HG02870 (cell line): ENCODE data around the gene SCARB1.

Experiments used
- ATAC-seq: cut with Tn5 transposase; IDR thresholded peaks from one replicate; pipeline ENCODE4 v1.9.1; 2021; ENCODE audit warnings: mild to moderate bottlenecking, moderate library complexity; ENCODE audit not compliant: unreplicated experiment

The SCARB1 gene

DNA sequence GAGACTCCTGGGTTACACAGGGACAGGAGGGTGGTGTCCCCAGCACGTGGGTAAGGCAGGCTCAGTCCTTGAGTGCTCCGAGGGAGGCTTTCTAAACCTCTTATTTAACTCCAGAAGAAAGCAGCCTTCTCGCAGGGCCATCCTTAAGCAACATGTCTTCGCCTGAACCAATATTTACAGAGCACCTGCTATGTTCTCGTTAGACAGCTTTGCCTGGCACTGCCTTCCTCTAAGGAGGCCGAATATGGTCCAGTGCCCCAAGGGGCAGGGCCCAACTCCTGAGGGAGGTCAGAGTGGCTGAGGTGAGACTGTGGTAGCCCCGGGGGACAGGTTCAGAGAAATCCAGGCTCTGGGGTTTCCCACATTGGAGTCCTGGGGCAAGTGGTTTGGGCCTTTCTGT, 2.1 kb upstream of the SCARB1 start:
- no peak for ATAC-seq

DNA sequence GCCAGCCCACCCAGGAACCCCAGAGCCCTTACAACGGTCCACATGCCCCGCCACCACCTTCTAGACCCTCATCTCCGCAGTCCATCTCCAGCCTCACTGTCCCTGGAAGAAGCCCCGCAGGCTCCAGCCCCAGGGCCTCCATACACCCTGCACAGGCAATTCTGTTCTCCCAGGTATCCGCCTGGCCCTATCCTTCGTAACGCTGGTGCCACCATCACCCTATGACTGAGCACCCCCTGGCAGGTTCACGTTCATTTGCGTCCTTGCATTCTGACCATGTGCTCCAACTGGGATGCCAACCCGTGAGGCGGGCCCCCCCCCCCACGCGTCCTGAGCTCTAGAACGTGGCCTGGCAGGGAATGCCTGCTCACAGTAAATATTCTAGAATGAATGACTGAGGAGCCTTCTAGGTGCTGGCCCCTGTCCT, 675 bp upstream of the SCARB1 start:
- ATAC-seq = no peak

DNA sequence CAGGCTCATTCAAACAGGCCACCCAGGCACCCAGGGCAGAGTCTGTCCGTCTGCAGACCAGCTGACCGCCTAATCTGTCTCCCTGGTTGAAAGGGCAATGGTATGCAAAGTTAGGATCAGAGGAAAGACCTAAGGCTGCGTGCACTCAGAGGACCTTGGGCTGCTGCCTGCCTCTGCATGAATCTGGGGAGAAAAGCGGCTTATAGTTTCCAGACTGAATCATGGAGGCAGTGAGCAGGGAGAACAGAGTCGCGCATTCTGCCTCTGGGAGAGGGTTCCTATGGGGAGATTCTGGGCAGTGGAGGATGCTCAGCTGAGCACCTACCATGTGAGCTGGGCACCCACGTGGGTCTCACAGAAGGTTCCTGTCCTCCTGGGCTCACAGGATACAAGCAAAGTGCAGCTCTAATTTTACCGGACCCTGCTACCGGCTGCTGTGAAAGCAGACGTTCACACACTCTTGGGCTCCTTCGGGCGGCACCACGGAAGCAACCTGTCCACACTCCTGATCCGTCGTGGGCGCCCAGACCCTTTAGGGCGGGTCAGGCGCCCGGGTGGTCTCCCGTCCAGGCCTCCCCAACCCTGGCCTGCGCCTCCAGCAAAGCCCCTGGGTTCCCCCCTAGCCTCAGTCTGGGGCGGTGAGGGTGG, 772 bp downstream of the SCARB1 start:
- ATAC-seq = peak; percentile 21

DNA sequence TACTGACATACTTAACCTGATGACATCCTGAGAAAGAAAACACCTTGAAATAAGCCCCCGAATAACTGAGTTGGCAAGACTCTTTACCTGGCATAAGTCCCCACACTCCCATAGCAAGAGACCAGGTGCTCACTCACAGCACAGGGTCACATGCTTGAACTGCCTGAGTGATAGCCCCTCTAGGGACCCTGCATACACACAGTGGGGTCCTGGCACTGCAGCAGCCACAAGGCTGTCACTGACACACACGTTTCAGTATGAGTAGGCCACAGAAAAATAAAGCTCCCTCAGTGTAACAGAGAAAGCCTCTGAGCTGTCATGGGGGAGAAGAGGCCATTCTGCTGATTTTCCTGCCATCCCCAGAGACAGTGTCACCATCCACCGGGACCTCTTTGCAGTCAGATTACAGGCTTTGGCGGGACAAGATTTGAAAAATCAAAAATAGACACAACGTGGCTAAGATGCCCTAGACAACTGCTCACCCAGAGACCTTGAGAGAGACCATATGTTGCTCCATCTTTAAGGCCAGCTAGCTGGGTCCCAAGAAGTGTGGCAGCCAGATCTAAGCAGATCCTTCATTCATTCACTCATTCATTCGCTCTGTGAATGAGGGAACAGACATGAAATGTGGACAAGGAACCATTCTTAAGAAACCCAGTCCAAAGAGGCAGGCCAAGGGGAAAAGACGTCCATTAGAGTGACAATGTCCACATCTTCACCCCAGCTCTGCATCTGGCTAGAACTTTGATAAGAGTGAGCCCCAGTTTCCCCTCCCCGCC, 1.6 kb downstream of the SCARB1 start:
- ATAC-seq = peak; percentile 43

DNA sequence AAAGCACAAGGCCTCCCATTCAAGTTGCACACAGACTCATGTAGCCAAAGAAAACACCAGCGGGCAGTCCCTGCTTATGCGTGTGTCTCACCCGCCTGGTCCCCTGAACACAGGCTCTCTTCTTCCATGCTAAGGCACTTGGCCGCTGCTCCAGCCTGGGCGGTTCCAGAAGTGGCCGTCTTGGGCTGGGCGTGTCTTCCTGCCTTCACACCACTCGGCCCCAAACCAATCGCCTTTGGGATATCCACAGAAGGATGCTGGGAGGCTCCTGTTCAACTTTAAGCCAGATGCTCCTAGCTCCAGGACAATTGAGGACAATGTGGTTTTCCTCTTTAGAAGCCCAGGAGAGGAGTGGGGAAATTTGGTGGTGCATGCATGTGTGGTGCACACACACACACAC, 2.2 kb downstream of the SCARB1 start:
- ATAC-seq = no peak

DNA sequence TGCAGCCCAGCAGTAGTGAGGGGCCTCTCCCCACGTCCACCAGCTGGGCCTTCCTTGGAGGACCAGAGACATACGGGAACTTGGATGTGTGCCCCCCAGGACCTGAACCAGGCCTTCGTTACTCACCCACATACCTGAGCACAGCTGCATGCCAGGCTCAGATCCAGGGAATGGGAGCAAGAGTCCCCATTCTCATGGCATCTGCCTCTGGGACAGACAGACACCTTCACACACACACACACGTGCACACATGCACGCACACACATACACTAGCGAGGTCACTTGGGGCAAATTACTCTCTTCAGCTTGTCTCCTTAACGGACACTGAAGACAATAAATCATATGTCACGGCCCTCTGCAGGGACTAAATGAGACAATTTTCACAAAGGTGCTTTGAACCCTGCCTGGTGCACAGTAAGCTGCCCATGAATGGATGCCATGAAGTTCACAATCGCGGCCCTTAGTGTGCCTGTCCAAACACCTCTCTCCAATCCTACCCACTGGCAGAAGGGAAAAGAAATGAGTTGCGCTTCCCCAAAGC, 5.7 kb downstream of the SCARB1 start:
- no peak for ATAC-seq

DNA sequence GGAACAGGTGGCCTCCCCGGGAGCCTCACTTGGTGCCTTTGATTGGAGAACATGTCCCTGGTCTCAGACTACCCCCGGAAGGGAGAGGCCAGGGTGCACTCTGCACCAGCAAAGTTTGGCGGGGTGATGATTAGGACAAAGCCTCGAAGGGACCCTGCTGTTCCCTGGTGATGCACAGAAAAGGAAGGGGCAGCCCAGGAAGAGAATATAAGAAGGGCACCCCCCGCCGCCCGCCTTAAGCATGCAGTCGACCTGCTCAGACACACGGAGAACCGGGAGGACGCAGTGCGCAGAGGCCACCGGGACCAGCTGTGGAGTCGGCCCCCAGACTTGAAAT, 6.9 kb downstream of the SCARB1 start:
- ATAC-seq = no peak

DNA sequence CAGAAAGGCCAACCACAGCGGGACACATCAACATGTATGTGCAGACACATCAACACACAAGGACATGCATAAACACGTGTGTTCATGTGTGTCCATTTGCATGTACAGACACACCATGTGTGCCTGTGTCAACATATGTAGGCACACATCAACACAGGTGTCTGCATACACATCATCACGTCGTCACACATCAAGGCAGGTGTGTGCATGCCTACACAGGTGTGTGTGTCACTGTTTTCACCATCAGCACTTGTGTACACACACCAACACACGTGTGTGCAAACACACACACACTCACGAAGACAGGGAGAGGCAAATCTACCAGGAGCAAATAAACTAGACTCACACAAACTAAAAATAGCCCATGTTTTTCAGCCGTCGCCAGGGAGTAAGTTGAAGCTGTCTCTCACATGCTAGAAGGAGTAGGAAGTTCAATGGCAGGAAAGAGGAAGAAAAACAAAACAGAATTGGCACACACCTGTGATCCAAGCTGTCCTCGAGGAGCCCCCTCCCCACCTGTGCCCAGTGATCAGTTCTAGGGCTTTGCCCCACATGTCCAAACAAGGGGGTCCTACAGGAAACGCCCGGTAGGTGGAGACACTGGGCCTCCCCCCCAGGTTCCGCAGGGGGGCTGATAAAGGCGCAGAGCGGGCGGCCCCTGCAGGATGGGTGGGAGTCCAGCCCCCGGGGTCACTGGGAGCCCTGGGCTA, 7.4 kb downstream of the SCARB1 start:
- ATAC-seq = no peak

DNA sequence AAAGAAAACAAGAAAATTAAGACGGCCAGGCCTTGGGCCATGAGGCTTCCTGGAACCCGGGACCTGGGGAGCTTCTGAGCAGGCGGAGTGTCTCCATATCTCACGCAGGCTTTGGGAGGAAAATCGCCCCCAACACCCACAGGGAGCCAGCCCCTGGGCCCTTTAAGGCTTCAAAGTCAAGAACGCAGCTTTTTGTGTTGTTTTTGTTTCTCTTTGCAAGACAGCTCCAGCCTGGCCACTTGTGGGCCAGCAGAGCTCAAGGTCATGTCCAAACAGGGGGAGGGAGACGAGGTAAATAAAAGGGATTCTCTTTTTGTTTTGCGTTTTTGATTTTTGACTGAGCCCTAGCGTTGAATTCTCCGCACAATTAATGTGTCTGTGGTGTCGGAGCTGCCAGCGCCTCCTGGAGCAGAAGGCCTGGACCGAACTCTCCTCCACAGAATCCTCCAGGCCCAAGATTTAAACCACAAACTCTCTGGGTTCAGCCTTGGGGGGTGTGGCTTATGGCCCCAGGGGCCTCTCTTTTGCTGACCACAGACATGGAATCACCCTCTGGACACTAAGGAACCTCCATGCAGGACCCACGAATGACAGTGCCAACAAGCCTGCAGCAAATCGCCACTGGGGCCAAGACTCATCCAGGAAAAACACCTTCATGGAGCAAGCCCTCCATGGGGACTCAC, 8.2 kb downstream of the SCARB1 start:
- no peak for ATAC-seq

DNA sequence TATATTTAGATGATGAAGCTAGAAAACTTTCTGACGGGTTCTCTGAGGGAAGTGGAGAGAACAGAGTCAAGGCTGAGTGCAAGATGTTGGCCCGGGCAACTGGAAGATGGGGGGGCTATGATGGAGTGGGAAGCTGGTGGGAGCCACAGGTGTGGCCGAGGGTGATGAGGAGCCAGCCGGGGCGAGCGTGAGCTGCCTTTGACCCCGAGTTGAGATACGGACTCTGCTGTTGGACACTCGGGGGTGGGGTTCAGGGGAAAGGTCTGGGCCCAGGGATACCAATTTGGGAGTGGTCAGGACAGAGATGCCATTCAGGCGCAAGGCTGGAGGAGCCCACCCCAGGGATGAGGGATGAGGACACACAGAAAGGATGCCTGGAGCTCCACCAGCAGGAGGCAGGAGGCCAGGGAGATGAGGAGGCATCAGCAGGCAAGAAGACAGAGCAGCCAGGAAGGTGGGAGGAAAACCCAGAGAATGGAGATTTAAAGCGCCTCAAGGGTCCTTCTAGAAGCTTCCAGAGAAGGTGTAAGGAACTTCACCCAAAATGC, 9.0 kb downstream of the SCARB1 start:
- no peak for ATAC-seq

DNA sequence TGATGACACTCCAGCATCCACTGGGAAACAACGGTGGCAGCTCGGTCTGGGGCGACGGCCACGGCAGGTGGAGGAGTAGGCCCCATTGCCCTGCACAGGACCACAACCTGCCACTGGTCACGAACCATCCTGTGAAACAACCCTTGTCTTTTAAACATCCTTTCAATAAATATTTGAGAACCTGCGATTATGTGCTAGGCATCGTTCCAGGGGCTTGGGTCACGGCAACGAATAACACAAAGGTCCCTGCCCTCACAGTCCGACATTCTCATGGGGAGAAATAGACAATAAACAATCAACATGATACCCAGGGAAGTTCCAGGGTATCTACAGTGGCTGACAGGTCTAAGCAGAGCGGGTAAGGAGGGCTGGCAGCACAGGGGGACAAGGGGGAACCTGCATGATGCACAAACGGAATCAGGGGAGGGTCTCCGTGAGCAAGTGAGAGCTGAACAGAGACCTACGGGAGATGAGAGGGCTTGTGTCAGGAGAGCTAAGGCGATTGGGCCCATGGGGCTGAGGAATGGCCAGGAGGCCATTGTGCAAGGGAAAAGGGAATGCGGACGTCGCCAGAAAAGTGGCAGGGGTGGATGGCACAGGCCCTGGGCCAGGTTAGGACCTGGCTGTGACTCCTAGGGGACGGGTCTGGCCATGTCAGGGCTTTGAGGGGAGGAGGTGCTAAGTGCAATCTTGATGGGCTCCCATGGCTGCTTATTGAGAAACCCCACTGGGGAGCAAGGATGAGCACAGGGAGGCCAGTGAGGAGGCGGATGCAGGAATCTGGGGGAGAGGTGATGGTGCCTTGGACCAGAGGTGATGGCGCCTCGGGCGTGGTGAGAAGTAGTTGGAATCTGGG, 9.7 kb downstream of the SCARB1 start:
- ATAC-seq = no peak

DNA sequence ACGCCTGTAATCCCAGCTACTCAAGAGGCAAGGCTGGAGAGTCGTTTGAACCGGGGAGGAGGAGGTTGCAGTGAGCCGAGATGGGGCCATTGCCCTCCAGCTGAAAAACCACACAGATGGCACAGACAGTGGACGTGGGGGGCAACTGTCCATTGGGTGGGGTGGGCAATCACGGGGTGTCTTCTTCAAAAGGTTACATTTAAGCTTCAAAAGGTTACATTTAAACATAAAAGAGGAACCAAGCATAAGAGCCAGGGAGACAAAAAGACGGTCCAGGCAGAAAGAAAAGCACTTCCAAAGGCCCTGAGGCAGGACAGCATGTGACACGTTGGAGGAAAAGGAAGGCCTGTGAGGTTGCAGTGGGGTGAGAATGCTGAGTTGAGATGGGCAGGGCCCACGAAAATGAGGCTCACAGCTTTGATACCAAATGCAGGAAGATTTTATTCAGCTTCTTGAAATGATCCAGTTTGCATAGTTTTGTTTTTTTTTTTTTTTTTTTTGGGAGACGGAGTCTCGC, 10.7 kb downstream of the SCARB1 start:
- ATAC-seq = no peak

DNA sequence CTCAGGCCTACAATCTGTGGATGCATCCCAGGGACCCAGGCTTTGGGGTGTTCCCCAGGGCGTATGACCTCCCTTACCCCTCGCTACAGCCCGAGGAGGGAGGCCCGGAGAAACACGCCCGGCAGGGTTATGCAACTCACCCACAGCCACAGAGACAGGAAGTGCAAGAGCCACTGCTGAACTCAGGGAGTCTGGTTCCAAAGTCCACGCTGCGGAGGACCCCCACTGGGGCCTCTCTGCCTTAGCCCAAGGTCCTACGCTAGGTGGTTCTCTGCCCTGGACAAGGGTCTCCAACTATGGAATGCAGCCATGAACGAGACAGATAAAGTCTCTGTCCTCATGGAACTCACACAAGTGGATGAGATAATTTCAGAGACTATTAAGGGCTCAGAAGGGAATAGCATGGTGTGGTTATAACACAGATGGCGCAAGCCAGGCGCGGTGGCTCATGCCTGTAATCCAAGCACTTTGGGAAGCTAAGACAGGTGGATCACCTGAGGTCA, 11.3 kb downstream of the SCARB1 start:
- ATAC-seq = no peak

DNA sequence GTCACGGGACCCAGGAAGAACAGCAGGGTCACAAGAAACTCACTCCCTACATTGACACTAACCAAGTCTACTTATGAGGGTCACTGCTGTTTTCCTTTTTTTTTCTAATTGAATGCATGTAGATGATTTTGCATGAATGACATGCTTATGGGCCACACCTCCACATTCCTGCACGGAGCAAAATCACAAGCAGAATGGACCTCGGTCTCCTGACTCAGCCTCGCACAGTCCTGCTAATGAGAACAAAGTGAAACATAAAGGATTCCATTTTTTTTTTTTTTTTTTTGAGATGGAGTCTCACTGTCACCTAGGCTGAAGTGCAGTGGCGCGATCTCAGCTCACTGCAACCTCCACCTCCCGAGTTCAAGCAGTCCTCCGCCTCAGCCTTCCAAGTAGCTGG, 12.3 kb downstream of the SCARB1 start:
- no peak for ATAC-seq

DNA sequence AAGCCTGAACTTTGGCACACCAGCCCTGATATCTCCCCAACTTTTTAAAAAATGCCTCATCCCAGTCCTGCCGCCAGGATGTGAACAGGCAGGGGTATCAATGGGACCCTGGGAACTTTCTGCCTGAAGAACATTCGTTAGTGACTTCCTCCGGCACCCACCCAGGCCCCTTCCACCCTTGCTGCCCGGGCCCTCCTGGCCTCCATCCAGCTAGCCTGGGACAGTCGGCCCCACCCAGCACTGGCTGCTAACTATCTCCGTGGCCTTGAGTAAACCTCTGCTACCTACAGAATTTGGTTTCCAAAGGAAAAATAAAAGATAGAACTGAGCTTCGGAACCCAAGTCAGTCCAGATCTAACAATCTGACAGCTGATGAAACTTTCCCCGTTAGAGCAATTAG, 14.3 kb downstream of the SCARB1 start:
- no peak for ATAC-seq

DNA sequence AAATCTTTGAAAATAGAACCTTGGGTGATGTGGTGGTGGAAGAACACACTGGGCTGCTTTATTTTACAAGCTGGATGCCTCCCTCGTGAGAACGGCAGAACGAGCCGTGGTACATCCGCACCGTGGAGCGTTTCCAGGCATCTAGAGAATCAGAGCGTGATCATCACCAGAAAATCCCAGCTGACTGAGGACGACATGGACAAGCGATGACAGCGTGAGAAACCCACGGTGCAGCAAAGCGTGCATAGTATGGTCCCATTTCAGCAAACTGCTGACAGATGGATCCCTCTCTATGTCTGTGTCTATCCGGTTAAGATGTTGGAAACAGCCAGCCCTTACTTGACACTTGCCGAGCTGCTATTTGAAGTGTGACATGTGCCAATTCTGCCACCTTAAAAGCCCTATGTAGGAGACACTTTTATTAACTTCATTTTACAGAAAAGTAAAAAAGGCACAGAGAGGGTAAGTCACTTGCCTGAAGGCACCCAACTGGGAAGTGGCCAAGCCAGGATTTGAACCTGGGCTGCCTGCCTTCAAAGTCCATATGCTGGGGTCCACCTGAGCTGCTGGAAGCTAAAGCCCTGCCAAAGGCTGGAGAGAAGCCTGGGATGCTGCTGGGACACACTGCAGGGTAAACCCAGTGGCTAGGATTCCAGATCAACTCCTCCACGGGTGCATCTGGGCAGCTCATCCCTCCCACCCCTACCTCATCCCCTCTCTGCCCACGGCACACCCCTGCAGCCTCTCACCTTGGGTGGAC, 14.9 kb downstream of the SCARB1 start:
- no peak for ATAC-seq

DNA sequence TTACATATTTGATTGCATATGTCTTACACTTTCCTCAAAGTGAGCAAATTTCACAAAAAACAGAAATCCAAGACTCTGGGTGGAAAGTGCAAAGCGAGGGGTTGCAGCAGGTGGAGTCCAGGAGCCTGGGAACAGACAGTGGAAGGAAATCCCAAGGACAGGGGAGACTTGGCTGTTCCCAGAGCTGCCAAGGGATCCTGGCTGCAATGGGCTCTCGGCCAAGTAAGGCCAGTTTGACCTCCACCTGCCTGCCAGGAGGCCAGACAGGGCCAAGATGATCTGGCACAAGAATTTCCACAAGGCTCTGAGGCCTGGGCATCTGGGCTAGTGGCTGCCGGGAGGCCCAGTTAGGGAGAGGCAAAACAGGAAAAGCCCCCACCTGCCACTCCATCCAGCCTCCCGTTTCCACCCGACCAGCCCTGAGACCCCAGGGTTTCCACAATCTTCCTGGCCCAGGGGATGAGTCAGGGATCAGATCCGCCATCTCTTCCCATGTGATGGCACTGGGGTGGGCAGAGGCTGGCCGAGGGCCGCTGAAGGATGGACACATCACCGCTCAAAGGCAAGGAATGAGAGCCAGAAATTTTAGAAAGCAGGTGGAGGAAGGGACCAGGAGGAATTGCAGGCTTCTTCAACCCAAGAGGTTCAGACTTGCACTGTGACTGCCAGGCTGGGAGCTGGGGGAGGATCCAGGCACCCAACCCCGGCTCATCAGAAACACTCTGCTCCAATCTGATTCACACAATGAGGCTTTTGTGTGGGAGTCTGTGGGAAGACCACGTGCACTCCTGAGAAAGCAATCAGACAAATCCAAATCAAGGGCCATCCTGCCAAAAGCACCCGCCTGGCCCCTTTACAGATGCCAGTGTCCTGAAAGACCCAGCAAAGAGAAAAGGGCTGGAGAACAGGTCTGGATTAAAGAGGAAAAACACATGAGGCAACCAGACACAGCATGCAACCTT, 16.3 kb downstream of the SCARB1 start:
- no peak for ATAC-seq
